Measurements from ENCODE around the gene RORC.

DNA sequence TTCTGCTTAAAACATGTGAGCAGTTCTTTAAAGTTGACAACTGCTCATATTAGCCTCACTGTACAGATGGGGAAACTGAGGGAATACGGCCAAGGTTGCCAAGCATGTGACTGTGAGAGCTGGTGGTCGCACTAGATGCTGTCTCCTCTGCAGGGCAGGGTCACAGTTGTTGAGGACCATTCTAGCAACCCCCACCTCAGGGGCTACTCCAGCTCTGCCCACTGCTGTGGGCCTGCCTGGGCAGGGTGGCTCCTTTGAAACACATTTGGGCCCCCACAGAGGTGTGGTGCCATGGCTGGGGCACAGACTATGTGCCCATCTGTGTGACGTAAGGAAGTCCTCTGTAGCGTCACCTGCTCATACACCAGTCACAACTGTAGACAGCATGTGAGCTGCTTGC lies 21.1 kb upstream of the RORC start:
- TF ChIP-seq, protein P1, sequence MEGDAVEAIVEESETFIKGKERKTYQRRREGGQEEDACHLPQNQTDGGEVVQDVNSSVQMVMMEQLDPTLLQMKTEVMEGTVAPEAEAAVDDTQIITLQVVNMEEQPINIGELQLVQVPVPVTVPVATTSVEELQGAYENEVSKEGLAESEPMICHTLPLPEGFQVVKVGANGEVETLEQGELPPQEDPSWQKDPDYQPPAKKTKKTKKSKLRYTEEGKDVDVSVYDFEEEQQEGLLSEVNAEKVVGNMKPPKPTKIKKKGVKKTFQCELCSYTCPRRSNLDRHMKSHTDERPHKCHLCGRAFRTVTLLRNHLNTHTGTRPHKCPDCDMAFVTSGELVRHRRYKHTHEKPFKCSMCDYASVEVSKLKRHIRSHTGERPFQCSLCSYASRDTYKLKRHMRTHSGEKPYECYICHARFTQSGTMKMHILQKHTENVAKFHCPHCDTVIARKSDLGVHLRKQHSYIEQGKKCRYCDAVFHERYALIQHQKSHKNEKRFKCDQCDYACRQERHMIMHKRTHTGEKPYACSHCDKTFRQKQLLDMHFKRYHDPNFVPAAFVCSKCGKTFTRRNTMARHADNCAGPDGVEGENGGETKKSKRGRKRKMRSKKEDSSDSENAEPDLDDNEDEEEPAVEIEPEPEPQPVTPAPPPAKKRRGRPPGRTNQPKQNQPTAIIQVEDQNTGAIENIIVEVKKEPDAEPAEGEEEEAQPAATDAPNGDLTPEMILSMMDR (optimal IDR thresholded peaks at IDR 0.05 in 1 of 3, IDR thresholded peaks at IDR 0.05 in 1 of 3, conservative IDR thresholded peaks at IDR 0.05 in 1 of 3; ENCODE audit: extremely low read depth in 1 of 3, insufficient read depth in 2 of 3, low read length in 3 of 3), result no peak
- TF ChIP-seq EZH2 (IDR thresholded peaks at IDR 0.05; ENCODE audit: low read length), result no peak

Measured in keratinocyte (primary cell).